Neural cell (in vitro differentiated cells): ENCODE measurements around the gene USP27X. TPM values are rescaled to one million over a fixed set of nuclear protein-coding genes. Genes with fewer than 3 reads are reported as not detected.

Experiments used
- H2AFZ ChIP-seq: fragments of 200-600, 300-800 bp; sonication (generic), shearing (Covaris generic); 2 replicates; pipeline ENCODE4 v1.6.0; 2014; ENCODE audit warnings: low read depth, mild to moderate bottlenecking, antibody characterized with exemption, low read length, moderate library complexity
- H3F3A ChIP-seq: fragments of 200-600 bp; shearing (Covaris generic); 2 replicates; pipeline ENCODE4 v1.6.1; 2016; ENCODE audit warnings: mild to moderate bottlenecking, moderate library complexity, mixed read lengths, antibody characterized with exemption, low read length; ENCODE audit not compliant: insufficient read depth, poor library complexity, severe bottlenecking
- H3K27ac ChIP-seq: fragments of 200-600, 300-800 bp; sonication (generic), shearing (Covaris generic); 2 replicates; pipeline ENCODE4 v1.5.1; 2014; ENCODE audit warnings: mild to moderate bottlenecking, low read length, moderate library complexity
- H3K27me3 ChIP-seq: fragments of 300-800, 200-600 bp; sonication (generic), shearing (Covaris generic); 2 replicates; pipeline ENCODE4 v1.6.0; 2014; ENCODE audit warnings: mild to moderate bottlenecking, low read depth, low read length, moderate library complexity; ENCODE audit not compliant: insufficient read depth
- H3K36me3 ChIP-seq: fragments of 300-800, 200-600 bp; sonication (generic), shearing (Covaris generic); 2 replicates; pipeline ENCODE4 v1.5.1; 2014; ENCODE audit warnings: mild to moderate bottlenecking, antibody characterized with exemption, low read length, moderate library complexity; ENCODE audit not compliant: insufficient read depth
- H3K4me2 ChIP-seq: fragments of 300-800, 200-600 bp; sonication (generic), shearing (Covaris generic); 2 replicates; pipeline ENCODE4 v1.6.0; 2014; ENCODE audit warnings: mild to moderate bottlenecking, low read length
- H3K4me3 ChIP-seq: fragments of 300-800, 200-600 bp; sonication (generic), shearing (Covaris generic); 2 replicates; pipeline ENCODE4 v1.5.1; 2014; ENCODE audit warnings: mild to moderate bottlenecking, low read length, moderate library complexity
- H3K79me2 ChIP-seq: fragments of 200-600 bp; shearing (Covaris generic); replicated peaks from 2 replicates; pipeline ENCODE4 v1.6.0; 2014; ENCODE audit warnings: mild to moderate bottlenecking, low read length, moderate library complexity; ENCODE audit not compliant: insufficient read depth
- H3K9ac ChIP-seq: fragments of 300-800, 200-600 bp; sonication (generic), shearing (Covaris generic); 2 replicates; pipeline ENCODE4 v1.6.1; 2016; ENCODE audit warnings: mild to moderate bottlenecking, low read length, mixed read lengths
- H3K9me2 ChIP-seq: fragments of 200-600 bp; shearing (Covaris generic); 2 replicates; pipeline ENCODE4 v1.6.1; 2016; ENCODE audit warnings: mild to moderate bottlenecking, low read length, mixed read lengths; ENCODE audit not compliant: insufficient read depth
- H3K9me3 ChIP-seq: fragments of 200-600, 300-800 bp; sonication (generic), shearing (Covaris generic); 2 replicates; pipeline ENCODE4 v1.6.1; 2016; ENCODE audit warnings: mild to moderate bottlenecking, mixed run types, low read length, moderate library complexity, mixed read lengths
- H4K20me1 ChIP-seq: fragments of 200-600 bp; shearing (Covaris generic); 2 replicates; pipeline ENCODE4 v1.6.1; 2016; ENCODE audit warnings: mild to moderate bottlenecking, mixed run types; ENCODE audit not compliant: insufficient read depth
- CTCF ChIP-seq: fragments of 450-650 bp; IDR thresholded peaks from 2 replicates; pipeline ENCODE4 v1.5.1; 2014; ENCODE audit warnings: antibody characterized with exemption, mild to moderate bottlenecking, moderate library complexity; ENCODE audit not compliant: poor library complexity, severe bottlenecking
- EP300 ChIP-seq: fragments of 450-650 bp; conservative IDR thresholded peaks from 2 replicates; pipeline ENCODE4 v1.6.1; 2014; ENCODE audit warnings: antibody characterized with exemption, mild to moderate bottlenecking, moderate library complexity; ENCODE audit not compliant: poor library complexity, severe bottlenecking
- EZH2 ChIP-seq: fragments of 200-600, 300-800 bp; shearing (Covaris generic), sonication (generic); IDR thresholded peaks from 2 replicates; pipeline ENCODE4 v1.6.1; 2014; ENCODE audit warnings: antibody characterized with exemption, low read length, borderline replicate concordance, mild to moderate bottlenecking; ENCODE audit not compliant: insufficient read depth, poor library complexity, severe bottlenecking
- MXI1 ChIP-seq: fragments of 450-650 bp; conservative IDR thresholded peaks from 2 replicates; pipeline ENCODE4 v1.6.1; 2014; ENCODE audit warnings: antibody characterized with exemption, mild to moderate bottlenecking; ENCODE audit not compliant: poor library complexity, severe bottlenecking
- POLR2AphosphoS5 ChIP-seq: IDR thresholded peaks from 2 replicates; pipeline ENCODE4 v1.6.1; 2012
- RAD21 ChIP-seq: fragments of 450-650 bp; conservative IDR thresholded peaks from 2 replicates; pipeline ENCODE4 v1.6.1; 2014; ENCODE audit warnings: antibody characterized with exemption, mild to moderate bottlenecking, moderate library complexity
- SMC3 ChIP-seq: fragments of 450-650 bp; conservative IDR thresholded peaks from 2 replicates; pipeline ENCODE4 v1.6.1; 2014; ENCODE audit warnings: antibody characterized with exemption, mild to moderate bottlenecking, moderate library complexity; ENCODE audit not compliant: poor library complexity
- TAF1 ChIP-seq: IDR thresholded peaks from 2 replicates; pipeline ENCODE4 v1.6.1; 2012; ENCODE audit warnings: low read depth
- polyA plus RNA-seq: library from polyadenylated mRNA; depleted of rRNA; stranded (reverse); fragments of >200 nt; gene quantifications from 2 replicates; pipeline ENCODE4 v1.2.3, GENCODE V29; 2014
- TF ChIP-seq, protein P1 (sequence below): IDR thresholded peaks from 2 replicates; pipeline ENCODE4 v1.6.1; 2012; ENCODE audit warnings: borderline replicate concordance

Gene USP27X
- polyA plus RNA-seq, 1 donor from 2014 or later: 8.0 TPM

- H3K27ac ChIP-seq: peak overlapping the region; percentile 87
- H3K9me2 ChIP-seq: no peaks in the 10 kb centered on the region
- peak overlapping the region; percentile 45 for H2AFZ ChIP-seq
- no peaks in the 10 kb centered on the region for H3K27me3 ChIP-seq
- no peaks in the 10 kb centered on the region for H3K9me3 ChIP-seq
- no peaks in the 10 kb centered on the region for H3K79me2 ChIP-seq
- TF ChIP-seq EP300: peak; percentile 53
- TF ChIP-seq MXI1: peak; percentile 42
- TF ChIP-seq EZH2: no peak
- peak; percentile 88 for TF ChIP-seq CTCF
- TF ChIP-seq TAF1: no peak
- peak; percentile 94 for TF ChIP-seq SMC3
- peak; percentile 36 for TF ChIP-seq POLR2AphosphoS5
- TF ChIP-seq, protein P1, sequence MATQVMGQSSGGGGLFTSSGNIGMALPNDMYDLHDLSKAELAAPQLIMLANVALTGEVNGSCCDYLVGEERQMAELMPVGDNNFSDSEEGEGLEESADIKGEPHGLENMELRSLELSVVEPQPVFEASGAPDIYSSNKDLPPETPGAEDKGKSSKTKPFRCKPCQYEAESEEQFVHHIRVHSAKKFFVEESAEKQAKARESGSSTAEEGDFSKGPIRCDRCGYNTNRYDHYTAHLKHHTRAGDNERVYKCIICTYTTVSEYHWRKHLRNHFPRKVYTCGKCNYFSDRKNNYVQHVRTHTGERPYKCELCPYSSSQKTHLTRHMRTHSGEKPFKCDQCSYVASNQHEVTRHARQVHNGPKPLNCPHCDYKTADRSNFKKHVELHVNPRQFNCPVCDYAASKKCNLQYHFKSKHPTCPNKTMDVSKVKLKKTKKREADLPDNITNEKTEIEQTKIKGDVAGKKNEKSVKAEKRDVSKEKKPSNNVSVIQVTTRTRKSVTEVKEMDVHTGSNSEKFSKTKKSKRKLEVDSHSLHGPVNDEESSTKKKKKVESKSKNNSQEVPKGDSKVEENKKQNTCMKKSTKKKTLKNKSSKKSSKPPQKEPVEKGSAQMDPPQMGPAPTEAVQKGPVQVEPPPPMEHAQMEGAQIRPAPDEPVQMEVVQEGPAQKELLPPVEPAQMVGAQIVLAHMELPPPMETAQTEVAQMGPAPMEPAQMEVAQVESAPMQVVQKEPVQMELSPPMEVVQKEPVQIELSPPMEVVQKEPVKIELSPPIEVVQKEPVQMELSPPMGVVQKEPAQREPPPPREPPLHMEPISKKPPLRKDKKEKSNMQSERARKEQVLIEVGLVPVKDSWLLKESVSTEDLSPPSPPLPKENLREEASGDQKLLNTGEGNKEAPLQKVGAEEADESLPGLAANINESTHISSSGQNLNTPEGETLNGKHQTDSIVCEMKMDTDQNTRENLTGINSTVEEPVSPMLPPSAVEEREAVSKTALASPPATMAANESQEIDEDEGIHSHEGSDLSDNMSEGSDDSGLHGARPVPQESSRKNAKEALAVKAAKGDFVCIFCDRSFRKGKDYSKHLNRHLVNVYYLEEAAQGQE: peak; percentile 48
- peak; percentile 85 for TF ChIP-seq RAD21
- no peaks in the 10 kb centered on the region for H3K36me3 ChIP-seq
- H3K9ac ChIP-seq: peak overlapping the region; percentile 57
- H3K4me2 ChIP-seq: no peak overlapping the region
- H3K4me3 ChIP-seq: peak overlapping the region; percentile 50
- no peaks in the 10 kb centered on the region for H3F3A ChIP-seq
- no peaks in the 10 kb centered on the region for H4K20me1 ChIP-seq
Measured at GRCh38 chrX:49840679-49841078, 38.6 kb upstream of the USP27X start.

GRCh38 chrX:49842621-49843020, 36.7 kb upstream of the USP27X start:
- H3K27me3 ChIP-seq: no peaks in the 10 kb centered on the region
- no peaks in the 10 kb centered on the region for H3K9me2 ChIP-seq
- H3F3A ChIP-seq: no peaks in the 10 kb centered on the region

DNA sequence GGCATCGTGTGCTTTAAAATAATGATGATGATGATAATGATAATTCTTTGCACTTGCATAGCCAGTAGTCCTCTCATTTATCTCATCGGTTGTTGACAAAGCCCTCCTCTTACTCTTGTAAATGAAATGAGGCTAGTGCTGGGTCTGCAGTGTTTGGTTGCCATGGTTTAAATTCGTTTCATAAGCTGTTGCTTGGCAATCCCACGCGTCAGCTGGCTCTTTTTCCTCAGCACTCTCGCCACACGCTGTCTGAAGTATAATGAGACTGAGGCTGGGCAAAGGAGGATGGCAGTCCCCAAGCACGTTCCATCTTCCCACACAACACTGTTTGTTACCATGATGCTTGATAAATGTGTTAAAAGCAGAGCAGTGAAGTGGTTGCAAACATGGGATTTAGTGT, 34.7 kb upstream of the USP27X start:
- Histone ChIP-seq H4K20me1 (no peaks in the 10 kb centered on the region), H3K9ac (peak overlapping the region; percentile 41), H3F3A (no peaks in the 10 kb centered on the region), H3K36me3 (no peaks in the 10 kb centered on the region), H2AFZ (no peak overlapping the region), H3K79me2 (no peaks in the 10 kb centered on the region), H3K9me2 (no peaks in the 10 kb centered on the region), H3K9me3 (no peaks in the 10 kb centered on the region), H3K27ac (peak overlapping the region; percentile 86), H3K4me3 (peak overlapping the region; percentile 34), H3K27me3 (no peaks in the 10 kb centered on the region), H3K4me2 (no peak overlapping the region)
- TF ChIP-seq EP300 (peak; percentile 63), MXI1 (peak; percentile 51), EZH2 (no peak)
- TF ChIP-seq, protein P1: peak; percentile 35

More at GRCh38 chrX:49842621-49843020, 36.7 kb upstream of the USP27X start:
- no peaks in the 10 kb centered on the region for H3K79me2 ChIP-seq
- H3K4me2 ChIP-seq: no peak overlapping the region
- no peak overlapping the region for H2AFZ ChIP-seq
- no peak overlapping the region for H3K27ac ChIP-seq
- no peaks in the 10 kb centered on the region for H3K9me3 ChIP-seq
- no peak overlapping the region for H3K4me3 ChIP-seq
- TF ChIP-seq RAD21 (no peak), TAF1 (no peak), POLR2AphosphoS5 (no peak)
- H3K36me3 ChIP-seq: no peaks in the 10 kb centered on the region
- H4K20me1 ChIP-seq: no peaks in the 10 kb centered on the region
- H3K9ac ChIP-seq: no peak overlapping the region
